HCT116 (cell line): ENCODE data around the gene CYP46A1.

Source experiments
- EZH2 ChIP-seq: fragments of 200-600 bp; sonication (generic); IDR thresholded peaks from 2 replicates; pipeline ENCODE4 v1.6.1; 2017; ENCODE audit warnings: antibody characterized with exemption, mixed run types
- POLR2A ChIP-seq: IDR thresholded peaks from 2 replicates; pipeline ENCODE4 v1.7.0; 2011; ENCODE audit warnings: borderline replicate concordance; ENCODE audit not compliant: insufficient read depth, insufficient read length; ENCODE audit errors: extremely low read depth
- POLR2AphosphoS5 ChIP-seq: IDR thresholded peaks from 2 replicates; pipeline ENCODE4 v1.6.1; 2011; ENCODE audit warnings: mild to moderate bottlenecking, low read depth, low read length, moderate library complexity
- RAD21 ChIP-seq: IDR thresholded peaks from 2 replicates; pipeline ENCODE4 v1.6.1; 2012; ENCODE audit warnings: low read depth, mild to moderate bottlenecking
- TF ChIP-seq, protein P1 (sequence below), 3 experiments: fragments of 200-600 bp in 1 of 3; sonication (generic) in 1 of 3; IDR thresholded peaks in 2 of 3; conservative IDR thresholded peaks in 1 of 3; 2 replicates each; pipeline ENCODE4 v1.5.1; 2012 to 2017; ENCODE audit warnings: low read depth in 2 of 3, low read length in 2 of 3, antibody characterized with exemption in 1 of 3, borderline replicate concordance in 1 of 3, control low read depth in 1 of 3, mild to moderate bottlenecking in 1 of 3, mixed read lengths in 1 of 3, mixed run types in 1 of 3, moderate library complexity in 1 of 3; ENCODE audit not compliant: insufficient read depth in 1 of 3
- TF ChIP-seq, protein P2 (sequence below): IDR thresholded peaks from 2 replicates; pipeline ENCODE4 v1.6.1; 2012
- TF ChIP-seq, protein P3 (sequence below): IDR thresholded peaks from 2 replicates; pipeline ENCODE4 v1.6.1; 2012; ENCODE audit warnings: low read depth

DNA sequence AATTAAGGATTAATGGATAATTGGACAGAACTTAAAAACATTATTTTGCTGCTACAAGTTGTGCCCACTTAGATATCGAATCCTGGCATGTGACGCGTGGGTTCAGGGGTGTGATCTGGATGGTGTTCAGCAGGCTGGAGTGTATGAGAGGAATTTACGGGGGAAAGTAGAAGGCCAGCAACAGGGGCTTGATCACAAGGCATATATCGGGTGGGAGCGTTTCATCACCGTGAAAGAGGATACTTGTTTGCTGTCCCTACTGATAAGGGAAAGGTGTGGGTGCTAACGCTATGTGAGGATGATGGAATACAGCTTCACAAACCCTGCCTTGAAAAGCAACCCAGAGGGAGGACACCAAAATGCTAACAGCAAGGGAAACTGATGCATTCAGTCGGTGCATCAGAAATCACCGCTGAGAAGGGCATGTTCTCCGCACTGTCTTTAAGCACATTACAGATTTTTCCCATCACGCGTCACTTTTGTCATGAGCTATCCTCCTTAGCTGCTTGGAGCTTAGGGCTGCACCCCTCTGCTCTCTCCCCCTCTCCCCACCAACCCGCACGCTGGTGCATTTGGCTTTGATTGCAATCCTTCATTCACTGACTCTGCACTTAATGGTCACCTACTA, 25.8 kb upstream of the CYP46A1 start:
- TF ChIP-seq POLR2A: no peak
- TF ChIP-seq, protein P1, sequence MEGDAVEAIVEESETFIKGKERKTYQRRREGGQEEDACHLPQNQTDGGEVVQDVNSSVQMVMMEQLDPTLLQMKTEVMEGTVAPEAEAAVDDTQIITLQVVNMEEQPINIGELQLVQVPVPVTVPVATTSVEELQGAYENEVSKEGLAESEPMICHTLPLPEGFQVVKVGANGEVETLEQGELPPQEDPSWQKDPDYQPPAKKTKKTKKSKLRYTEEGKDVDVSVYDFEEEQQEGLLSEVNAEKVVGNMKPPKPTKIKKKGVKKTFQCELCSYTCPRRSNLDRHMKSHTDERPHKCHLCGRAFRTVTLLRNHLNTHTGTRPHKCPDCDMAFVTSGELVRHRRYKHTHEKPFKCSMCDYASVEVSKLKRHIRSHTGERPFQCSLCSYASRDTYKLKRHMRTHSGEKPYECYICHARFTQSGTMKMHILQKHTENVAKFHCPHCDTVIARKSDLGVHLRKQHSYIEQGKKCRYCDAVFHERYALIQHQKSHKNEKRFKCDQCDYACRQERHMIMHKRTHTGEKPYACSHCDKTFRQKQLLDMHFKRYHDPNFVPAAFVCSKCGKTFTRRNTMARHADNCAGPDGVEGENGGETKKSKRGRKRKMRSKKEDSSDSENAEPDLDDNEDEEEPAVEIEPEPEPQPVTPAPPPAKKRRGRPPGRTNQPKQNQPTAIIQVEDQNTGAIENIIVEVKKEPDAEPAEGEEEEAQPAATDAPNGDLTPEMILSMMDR (IDR thresholded peaks at IDR 0.05 in 2 of 3, conservative IDR thresholded peaks at IDR 0.05 in 1 of 3; ENCODE audit: borderline replicate concordance in 1 of 3, insufficient read depth in 1 of 3, low read depth in 2 of 3, low read length in 2 of 3): no peak
- no peak for TF ChIP-seq EZH2
- no peak for TF ChIP-seq RAD21
- TF ChIP-seq, protein P2, sequence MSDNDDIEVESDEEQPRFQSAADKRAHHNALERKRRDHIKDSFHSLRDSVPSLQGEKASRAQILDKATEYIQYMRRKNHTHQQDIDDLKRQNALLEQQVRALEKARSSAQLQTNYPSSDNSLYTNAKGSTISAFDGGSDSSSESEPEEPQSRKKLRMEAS: no peak
- TF ChIP-seq, protein P3, sequence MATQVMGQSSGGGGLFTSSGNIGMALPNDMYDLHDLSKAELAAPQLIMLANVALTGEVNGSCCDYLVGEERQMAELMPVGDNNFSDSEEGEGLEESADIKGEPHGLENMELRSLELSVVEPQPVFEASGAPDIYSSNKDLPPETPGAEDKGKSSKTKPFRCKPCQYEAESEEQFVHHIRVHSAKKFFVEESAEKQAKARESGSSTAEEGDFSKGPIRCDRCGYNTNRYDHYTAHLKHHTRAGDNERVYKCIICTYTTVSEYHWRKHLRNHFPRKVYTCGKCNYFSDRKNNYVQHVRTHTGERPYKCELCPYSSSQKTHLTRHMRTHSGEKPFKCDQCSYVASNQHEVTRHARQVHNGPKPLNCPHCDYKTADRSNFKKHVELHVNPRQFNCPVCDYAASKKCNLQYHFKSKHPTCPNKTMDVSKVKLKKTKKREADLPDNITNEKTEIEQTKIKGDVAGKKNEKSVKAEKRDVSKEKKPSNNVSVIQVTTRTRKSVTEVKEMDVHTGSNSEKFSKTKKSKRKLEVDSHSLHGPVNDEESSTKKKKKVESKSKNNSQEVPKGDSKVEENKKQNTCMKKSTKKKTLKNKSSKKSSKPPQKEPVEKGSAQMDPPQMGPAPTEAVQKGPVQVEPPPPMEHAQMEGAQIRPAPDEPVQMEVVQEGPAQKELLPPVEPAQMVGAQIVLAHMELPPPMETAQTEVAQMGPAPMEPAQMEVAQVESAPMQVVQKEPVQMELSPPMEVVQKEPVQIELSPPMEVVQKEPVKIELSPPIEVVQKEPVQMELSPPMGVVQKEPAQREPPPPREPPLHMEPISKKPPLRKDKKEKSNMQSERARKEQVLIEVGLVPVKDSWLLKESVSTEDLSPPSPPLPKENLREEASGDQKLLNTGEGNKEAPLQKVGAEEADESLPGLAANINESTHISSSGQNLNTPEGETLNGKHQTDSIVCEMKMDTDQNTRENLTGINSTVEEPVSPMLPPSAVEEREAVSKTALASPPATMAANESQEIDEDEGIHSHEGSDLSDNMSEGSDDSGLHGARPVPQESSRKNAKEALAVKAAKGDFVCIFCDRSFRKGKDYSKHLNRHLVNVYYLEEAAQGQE: no peak
- no peak for TF ChIP-seq POLR2AphosphoS5
